Chondrocyte (in vitro differentiated cells): ENCODE measurements around the gene LRP3. TPM values are rescaled to one million over a fixed set of nuclear protein-coding genes. Genes with fewer than 3 reads are reported as not detected.

Experiments
- DNase-seq: peaks from one replicate; pipeline ENCODE4 v3.0.0; 2021; ENCODE audit warnings: mixed read lengths, low spot score
- H3K27ac Mint-ChIP-seq: one replicate; pipeline ENCODE4 v1.8.0; 2021; ENCODE audit warnings: mild to moderate bottlenecking, moderate library complexity, mixed read lengths; ENCODE audit not compliant: unreplicated experiment
- H3K27me3 Mint-ChIP-seq: 2 replicates; pipeline ENCODE4 v1.8.0; 2021; ENCODE audit warnings: low read depth, mixed read lengths
- H3K36me3 Mint-ChIP-seq: 2 replicates; pipeline ENCODE4 v1.8.0; 2021; ENCODE audit warnings: low read depth, mixed read lengths
- H3K4me1 Mint-ChIP-seq: 2 replicates; pipeline ENCODE4 v1.8.0; 2021; ENCODE audit warnings: low read depth, mild to moderate bottlenecking, mixed read lengths
- H3K4me3 Mint-ChIP-seq: one replicate; pipeline ENCODE4 v1.8.0; 2021; ENCODE audit warnings: mild to moderate bottlenecking, moderate library complexity, mixed read lengths; ENCODE audit not compliant: unreplicated experiment
- H3K9me3 Mint-ChIP-seq: 2 replicates; pipeline ENCODE4 v1.8.0; 2021; ENCODE audit warnings: low read depth, mixed read lengths
- total RNA-seq: library from RNA; stranded (reverse); gene quantifications from 3 replicates; pipeline ENCODE4 v1.2.1, GENCODE V29; 2021
- TF ChIP-seq, protein P1 (sequence below): fragments of 200-600 bp; sonication (generic); IDR thresholded peaks from 2 replicates; pipeline ENCODE4 v1.5.0; 2021; ENCODE audit warnings: antibody characterized with exemption, mild to moderate bottlenecking, moderate library complexity

The LRP3 gene
- total RNA-seq, 1 donor from 2014 or later, result 33.2 TPM

DNA sequence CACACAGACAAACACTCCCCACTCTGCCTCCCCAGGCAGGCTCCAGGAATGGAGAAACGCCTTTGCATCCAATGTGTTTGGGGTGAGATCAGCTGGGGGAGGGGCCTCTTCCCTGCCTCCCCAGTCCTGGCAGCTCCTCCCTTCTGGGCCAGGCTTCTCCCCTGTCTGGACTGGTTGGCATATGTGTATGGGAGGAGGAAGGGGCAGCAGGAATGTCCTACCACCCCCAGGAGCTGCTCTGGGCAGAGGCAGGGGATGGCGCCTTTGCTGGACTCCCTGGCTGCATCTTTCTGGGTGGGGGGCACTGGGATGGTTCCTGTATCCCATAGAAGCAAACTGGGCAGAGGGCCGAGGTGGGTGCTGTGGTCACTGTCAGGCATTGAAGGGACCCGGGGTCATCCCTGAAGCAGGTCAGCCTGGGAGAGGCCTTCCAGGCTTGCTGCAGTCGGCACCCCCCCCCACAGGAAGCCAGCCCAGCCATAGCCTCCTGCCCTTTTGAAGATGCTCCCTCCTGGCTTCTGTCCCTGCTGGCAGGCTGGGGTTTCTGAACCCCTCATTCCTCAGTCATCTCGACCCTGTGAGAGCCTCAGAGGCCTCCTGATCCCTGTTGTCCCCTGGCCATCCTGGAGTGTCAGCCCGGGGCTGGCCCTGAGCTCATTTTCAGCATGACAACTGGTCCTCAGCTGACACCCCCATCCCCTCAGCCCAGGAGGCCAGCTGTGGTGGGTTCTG, 52.7 kb downstream of the LRP3 start:
- no peaks in the 10 kb centered on the region for H3K9me3 Mint-ChIP-seq
- H3K36me3 Mint-ChIP-seq, result no peaks in the 10 kb centered on the region
- peaks cover 12% of the 10 kb centered on the region for H3K27me3 Mint-ChIP-seq
- peak; percentile 79 for DNase-seq
- no peaks in the 10 kb centered on the region for H3K4me1 Mint-ChIP-seq
- TF ChIP-seq, protein P1, sequence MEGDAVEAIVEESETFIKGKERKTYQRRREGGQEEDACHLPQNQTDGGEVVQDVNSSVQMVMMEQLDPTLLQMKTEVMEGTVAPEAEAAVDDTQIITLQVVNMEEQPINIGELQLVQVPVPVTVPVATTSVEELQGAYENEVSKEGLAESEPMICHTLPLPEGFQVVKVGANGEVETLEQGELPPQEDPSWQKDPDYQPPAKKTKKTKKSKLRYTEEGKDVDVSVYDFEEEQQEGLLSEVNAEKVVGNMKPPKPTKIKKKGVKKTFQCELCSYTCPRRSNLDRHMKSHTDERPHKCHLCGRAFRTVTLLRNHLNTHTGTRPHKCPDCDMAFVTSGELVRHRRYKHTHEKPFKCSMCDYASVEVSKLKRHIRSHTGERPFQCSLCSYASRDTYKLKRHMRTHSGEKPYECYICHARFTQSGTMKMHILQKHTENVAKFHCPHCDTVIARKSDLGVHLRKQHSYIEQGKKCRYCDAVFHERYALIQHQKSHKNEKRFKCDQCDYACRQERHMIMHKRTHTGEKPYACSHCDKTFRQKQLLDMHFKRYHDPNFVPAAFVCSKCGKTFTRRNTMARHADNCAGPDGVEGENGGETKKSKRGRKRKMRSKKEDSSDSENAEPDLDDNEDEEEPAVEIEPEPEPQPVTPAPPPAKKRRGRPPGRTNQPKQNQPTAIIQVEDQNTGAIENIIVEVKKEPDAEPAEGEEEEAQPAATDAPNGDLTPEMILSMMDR, result no peak
- no peak overlapping the region for H3K27ac Mint-ChIP-seq
- no peak overlapping the region for H3K4me3 Mint-ChIP-seq

DNA sequence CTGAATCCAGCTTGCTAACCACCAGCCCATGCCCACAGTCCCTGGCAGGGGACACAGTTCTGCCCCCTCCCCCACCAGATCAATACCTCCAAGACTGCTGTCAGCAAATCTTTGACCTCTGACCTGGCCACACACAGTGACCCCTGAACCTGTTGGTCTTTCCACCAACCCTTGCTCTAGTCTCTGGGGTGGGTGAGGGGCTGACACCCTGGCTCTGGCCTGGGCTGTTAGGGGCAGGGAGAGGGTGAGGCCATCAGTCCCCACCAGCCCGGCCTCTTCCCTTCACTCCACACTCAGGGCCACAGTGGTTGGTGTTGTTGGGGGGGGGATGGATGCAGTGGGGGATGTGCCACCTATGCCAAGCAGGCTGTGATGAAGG, 53.3 kb downstream of the LRP3 start:
- Mint-ChIP-seq H3K36me3 (no peaks in the 10 kb centered on the region), H3K27me3 (peaks cover 12% of the 10 kb centered on the region), H3K9me3 (no peaks in the 10 kb centered on the region), H3K4me1 (no peaks in the 10 kb centered on the region), H3K4me3 (no peak overlapping the region), H3K27ac (no peak overlapping the region)
- TF ChIP-seq, protein P1, result no peak
- peak; percentile 75 for DNase-seq

DNA sequence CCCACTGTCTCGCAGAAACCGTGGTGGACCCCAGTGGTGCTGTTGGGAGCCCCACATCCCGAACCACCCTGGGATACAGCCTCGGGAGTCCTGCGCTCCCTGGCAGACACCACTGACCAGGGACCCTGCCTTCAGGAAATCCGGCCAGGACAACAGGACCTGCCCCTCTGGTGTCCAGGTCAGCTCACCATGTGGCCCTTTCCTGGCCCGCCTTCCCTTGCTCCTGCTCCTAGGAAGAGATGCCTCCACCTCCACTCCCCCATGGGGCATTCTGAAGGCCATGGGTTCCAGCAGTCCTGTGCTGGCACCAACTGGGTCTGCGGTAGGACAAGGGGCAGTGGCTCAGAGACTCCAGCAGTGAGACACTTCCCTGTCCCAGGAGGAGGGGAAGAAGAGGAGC, 54.0 kb downstream of the LRP3 start:
- Mint-ChIP-seq H3K4me3 (no peak overlapping the region), H3K36me3 (no peaks in the 10 kb centered on the region), H3K4me1 (no peaks in the 10 kb centered on the region), H3K9me3 (no peaks in the 10 kb centered on the region), H3K27ac (no peak overlapping the region), H3K27me3 (peaks cover 7% of the 10 kb centered on the region)
- peak; percentile 87 for DNase-seq
- TF ChIP-seq, protein P1, result no peak

DNA sequence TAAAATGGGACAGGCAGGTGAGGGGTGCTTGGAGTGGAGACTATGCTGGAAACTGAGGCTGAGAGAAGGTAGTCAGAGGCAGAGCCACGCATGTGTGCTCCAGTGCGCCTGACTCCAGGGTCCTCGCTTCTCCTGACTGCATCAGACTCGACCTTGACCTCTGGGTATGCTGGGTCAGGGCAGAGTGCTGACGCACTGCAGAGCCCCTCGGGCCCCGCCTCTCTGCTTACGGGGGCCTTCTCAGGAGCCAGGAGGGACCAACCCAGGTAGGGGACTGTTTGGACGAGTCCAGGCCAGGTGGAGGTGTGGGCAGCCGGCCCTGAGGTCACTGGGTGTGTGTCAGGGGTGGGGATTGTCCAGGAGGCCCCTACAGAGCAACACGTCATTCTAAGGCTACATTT, 54.4 kb downstream of the LRP3 start:
- H3K27me3 Mint-ChIP-seq, result peaks cover 6% of the 10 kb centered on the region
- TF ChIP-seq, protein P1, result no peak
- no peaks in the 10 kb centered on the region for H3K9me3 Mint-ChIP-seq
- no peak overlapping the region for H3K27ac Mint-ChIP-seq
- DNase-seq, result peak; percentile 68
- H3K36me3 Mint-ChIP-seq, result no peaks in the 10 kb centered on the region
- no peaks in the 10 kb centered on the region for H3K4me1 Mint-ChIP-seq
- no peak overlapping the region for H3K4me3 Mint-ChIP-seq

DNA sequence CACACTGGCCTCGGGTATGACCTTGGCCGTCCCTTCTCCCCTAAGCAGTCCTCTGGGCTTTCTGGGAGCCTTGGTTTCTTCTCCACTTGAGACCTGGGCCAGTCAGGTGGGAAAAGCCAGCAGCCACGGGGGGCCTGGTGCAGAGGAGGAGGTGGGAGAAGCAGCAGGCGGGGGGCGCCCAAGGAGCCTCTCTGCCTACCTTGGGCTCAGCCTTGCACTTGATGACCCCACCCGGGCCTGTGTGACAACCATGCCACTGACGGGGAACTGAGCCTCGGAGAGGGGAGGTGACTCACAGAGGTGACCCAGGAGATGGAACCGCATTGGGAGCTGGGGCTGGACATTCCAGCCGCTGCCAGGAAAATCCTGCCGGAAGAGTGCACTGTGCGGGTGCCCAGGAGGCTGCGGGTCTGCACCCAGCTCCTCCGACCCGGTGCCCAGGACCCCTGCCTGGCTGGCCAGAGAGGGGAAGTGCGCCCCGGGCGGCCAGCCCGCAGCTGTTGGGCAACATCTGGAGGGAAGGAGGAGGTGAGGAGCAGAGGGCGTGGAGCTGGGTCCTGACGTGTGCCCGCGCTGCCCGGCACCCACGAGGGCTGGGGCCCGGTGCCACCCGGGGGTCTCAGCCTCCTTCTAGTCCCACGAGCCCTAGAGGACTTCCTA, 55.0 kb downstream of the LRP3 start:
- H3K4me3 Mint-ChIP-seq, result no peak overlapping the region
- H3K27me3 Mint-ChIP-seq, result peaks cover 2% of the 10 kb centered on the region
- peak; percentile 82 for DNase-seq
- TF ChIP-seq, protein P1, result no peak
- no peaks in the 10 kb centered on the region for H3K4me1 Mint-ChIP-seq
- no peak overlapping the region for H3K27ac Mint-ChIP-seq
- H3K36me3 Mint-ChIP-seq, result no peaks in the 10 kb centered on the region
- H3K9me3 Mint-ChIP-seq, result no peaks in the 10 kb centered on the region
